ENCODE results near the gene FAAP100. TPM values are rescaled to one million over a fixed set of nuclear protein-coding genes. Genes with fewer than 3 reads are reported as not detected.

The FAAP100 gene
- total RNA-seq, 1 experiment from 2014 or later: 39.4 TPM

GRCh38 chr17:81514739-81515529, 37.2 kb downstream of the FAAP100 start:
- peak; percentile 95 for DNase-seq
- CTCF ChIA-PET: interaction anchor here (0.6 kb wide), 1 partner anchor 9 kb away, joined by 3 read pairs; no protein-coding TSS in a partner anchor
- intact Hi-C loops (cut with micrococcal nuclease; ENCODE audit: unreplicated experiment): loop anchor here (10.0 kb wide), 1 partner anchor 470 kb away; no protein-coding TSS in a partner anchor
- peaks cover 25% of the 10 kb centered on the region for H3K4me1 Mint-ChIP-seq (ENCODE audit: low read depth, unreplicated experiment)
- no peaks in the 10 kb centered on the region for H3K27me3 Mint-ChIP-seq (ENCODE audit: unreplicated experiment)
- TF ChIP-seq CTCF (IDR thresholded peaks at IDR 0.05; ENCODE audit: unreplicated experiment): no peak
- H3K36me3 Mint-ChIP-seq (ENCODE audit: insufficient read depth, unreplicated experiment): peaks cover 91% of the 10 kb centered on the region
- no TSS peak for BruUV-seq (replicated peaks)
- peak overlapping the region; percentile 98 for H3K27ac Mint-ChIP-seq (ENCODE audit: unreplicated experiment)
- H3K9me3 Mint-ChIP-seq (ENCODE audit: low read depth, unreplicated experiment): no peaks in the 10 kb centered on the region
- peak overlapping the region; percentile 100 for H3K4me3 Mint-ChIP-seq (ENCODE audit: low read depth, unreplicated experiment)

- H3K36me3 Mint-ChIP-seq (ENCODE audit: insufficient read depth, unreplicated experiment): peaks cover 92% of the 10 kb centered on the region
- no peak for TF ChIP-seq CTCF (IDR thresholded peaks at IDR 0.05; ENCODE audit: unreplicated experiment)
- CTCF ChIA-PET: no interaction called here
- BruUV-seq (replicated peaks): no TSS peak
- H3K27me3 Mint-ChIP-seq (ENCODE audit: unreplicated experiment): no peaks in the 10 kb centered on the region
- H3K27ac Mint-ChIP-seq (ENCODE audit: unreplicated experiment): peak overlapping the region; percentile 98
- intact Hi-C loops (cut with micrococcal nuclease; ENCODE audit: unreplicated experiment): loop anchor here (10.0 kb wide), 1 partner anchor 470 kb away; no protein-coding TSS in a partner anchor
- DNase-seq: no peak
- H3K9me3 Mint-ChIP-seq (ENCODE audit: low read depth, unreplicated experiment): no peaks in the 10 kb centered on the region
- H3K4me3 Mint-ChIP-seq (ENCODE audit: low read depth, unreplicated experiment): peak overlapping the region; percentile 100
- peaks cover 28% of the 10 kb centered on the region for H3K4me1 Mint-ChIP-seq (ENCODE audit: low read depth, unreplicated experiment)
Measured at GRCh38 chr17:81514489-81514738, 37.7 kb downstream of the FAAP100 start.

- Mint-ChIP-seq H3K4me3 (ENCODE audit: low read depth, unreplicated experiment) (peak overlapping the region; percentile 100), H3K9me3 (ENCODE audit: low read depth, unreplicated experiment) (no peaks in the 10 kb centered on the region), H3K27ac (ENCODE audit: unreplicated experiment) (peak overlapping the region; percentile 98), H3K4me1 (ENCODE audit: low read depth, unreplicated experiment) (peaks cover 32% of the 10 kb centered on the region), H3K36me3 (ENCODE audit: insufficient read depth, unreplicated experiment) (peaks cover 92% of the 10 kb centered on the region), H3K27me3 (ENCODE audit: unreplicated experiment) (no peaks in the 10 kb centered on the region)
- peak; percentile 77 for DNase-seq
- no TSS peak for BruUV-seq (replicated peaks)
- intact Hi-C loops (cut with micrococcal nuclease; ENCODE audit: unreplicated experiment): loop anchor here (10.0 kb wide), 1 partner anchor 469 kb away; no protein-coding TSS in a partner anchor
- TF ChIP-seq CTCF (IDR thresholded peaks at IDR 0.05; ENCODE audit: unreplicated experiment): no peak
- CTCF ChIA-PET: no interaction called here
Measured at GRCh38 chr17:81513753-81514488, 38.2 kb downstream of the FAAP100 start.

- DNase-seq: peak; percentile 77
- H3K36me3 Mint-ChIP-seq (ENCODE audit: insufficient read depth, unreplicated experiment): peaks cover 92% of the 10 kb centered on the region
- H3K4me1 Mint-ChIP-seq (ENCODE audit: low read depth, unreplicated experiment): peaks cover 33% of the 10 kb centered on the region
- H3K4me3 Mint-ChIP-seq (ENCODE audit: low read depth, unreplicated experiment): peak overlapping the region; percentile 100
- no peak for TF ChIP-seq CTCF (IDR thresholded peaks at IDR 0.05; ENCODE audit: unreplicated experiment)
- no peaks in the 10 kb centered on the region for H3K9me3 Mint-ChIP-seq (ENCODE audit: low read depth, unreplicated experiment)
- peak overlapping the region; percentile 98 for H3K27ac Mint-ChIP-seq (ENCODE audit: unreplicated experiment)
- BruUV-seq (replicated peaks): no TSS peak
- H3K27me3 Mint-ChIP-seq (ENCODE audit: unreplicated experiment): no peaks in the 10 kb centered on the region
- CTCF ChIA-PET: no interaction called here
- intact Hi-C loops (cut with micrococcal nuclease; ENCODE audit: unreplicated experiment): loop anchor here (10.0 kb wide), 1 partner anchor 469 kb away; no protein-coding TSS in a partner anchor
Measured at GRCh38 chr17:81513372-81513752, 38.8 kb downstream of the FAAP100 start.
